ENCODE data around the gene GEMIN5. TPM values are rescaled to one million over a fixed set of nuclear protein-coding genes. Genes with fewer than 3 reads are reported as not detected.

Gene GEMIN5
- total and polyA plus RNA-seq, 2 of the 13 experiments (the other 11 are each of a cell fraction or from before 2014, with no cell fraction given): 6.6 to 28.6 TPM

DNA sequence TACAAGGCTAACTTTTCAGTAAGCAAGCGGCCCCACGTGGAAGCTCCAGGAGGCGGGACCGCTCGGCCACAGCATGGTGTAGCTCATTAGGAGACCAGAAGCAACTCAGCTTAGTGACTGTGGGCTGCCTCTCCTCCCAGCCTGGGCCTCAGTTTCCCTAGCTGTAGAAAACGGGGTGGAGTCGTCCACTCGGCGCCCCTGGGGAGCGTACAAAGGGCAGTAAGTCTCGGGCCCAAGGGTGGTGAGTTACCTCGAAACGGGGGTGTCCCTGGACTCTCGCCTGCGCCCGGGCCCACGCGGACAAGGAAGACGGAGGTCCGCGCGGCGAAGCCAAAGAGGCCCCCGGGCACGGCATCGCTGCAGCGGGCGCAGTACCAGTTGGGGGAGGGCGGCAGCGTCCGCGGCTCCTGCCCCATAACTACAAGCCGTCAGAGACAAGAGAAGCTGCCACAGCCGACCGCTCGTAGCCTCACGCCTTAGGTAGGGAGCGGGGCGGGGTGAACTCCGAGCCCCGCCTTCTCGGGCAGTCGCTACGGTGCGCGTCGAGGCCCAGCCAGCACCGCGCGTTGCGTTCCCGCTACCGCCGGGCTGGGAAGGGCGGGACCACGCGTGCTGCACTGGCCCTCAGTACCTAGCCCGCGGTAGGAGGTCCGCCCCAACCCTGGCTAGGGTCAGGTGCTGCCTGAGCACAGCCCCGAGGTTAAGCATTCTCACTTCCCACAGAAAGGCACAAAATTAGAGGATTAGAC, at the start of gene GEMIN5 (continued):
- TF ChIP-seq, protein P1, sequence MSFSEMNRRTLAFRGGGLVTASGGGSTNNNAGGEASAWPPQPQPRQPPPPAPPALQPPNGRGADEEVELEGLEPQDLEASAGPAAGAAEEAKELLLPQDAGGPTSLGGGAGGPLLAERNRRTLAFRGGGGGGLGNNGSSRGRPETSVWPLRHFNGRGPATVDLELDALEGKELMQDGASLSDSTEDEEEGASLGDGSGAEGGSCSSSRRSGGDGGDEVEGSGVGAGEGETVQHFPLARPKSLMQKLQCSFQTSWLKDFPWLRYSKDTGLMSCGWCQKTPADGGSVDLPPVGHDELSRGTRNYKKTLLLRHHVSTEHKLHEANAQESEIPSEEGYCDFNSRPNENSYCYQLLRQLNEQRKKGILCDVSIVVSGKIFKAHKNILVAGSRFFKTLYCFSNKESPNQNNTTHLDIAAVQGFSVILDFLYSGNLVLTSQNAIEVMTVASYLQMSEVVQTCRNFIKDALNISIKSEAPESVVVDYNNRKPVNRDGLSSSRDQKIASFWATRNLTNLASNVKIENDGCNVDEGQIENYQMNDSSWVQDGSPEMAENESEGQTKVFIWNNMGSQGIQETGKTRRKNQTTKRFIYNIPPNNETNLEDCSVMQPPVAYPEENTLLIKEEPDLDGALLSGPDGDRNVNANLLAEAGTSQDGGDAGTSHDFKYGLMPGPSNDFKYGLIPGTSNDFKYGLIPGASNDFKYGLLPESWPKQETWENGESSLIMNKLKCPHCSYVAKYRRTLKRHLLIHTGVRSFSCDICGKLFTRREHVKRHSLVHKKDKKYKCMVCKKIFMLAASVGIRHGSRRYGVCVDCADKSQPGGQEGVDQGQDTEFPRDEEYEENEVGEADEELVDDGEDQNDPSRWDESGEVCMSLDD (CRISPR knock-in tag; IDR thresholded peaks at IDR 0.05; ENCODE audit: borderline replicate concordance): no peak
- TF ChIP-seq ZNF276 (CRISPR knock-in tag; IDR thresholded peaks at IDR 0.05; ENCODE audit: low read depth) (peak; percentile 64; the same call in 1 of the 2 replicates), PPARG (CRISPR knock-in tag; conservative IDR thresholded peaks at IDR 0.05) (no peak), ZFX (CRISPR knock-in tag; IDR thresholded peaks at IDR 0.05; ENCODE audit: low read depth) (peak; percentile 92), NFIB (CRISPR knock-in tag; IDR thresholded peaks at IDR 0.05; ENCODE audit: borderline replicate concordance) (no peak), NR2F2 (IDR thresholded peaks at IDR 0.05; ENCODE audit: borderline replicate concordance, low read depth) (no peak; the same call in 1 of the 2 replicates), SAP130 (CRISPR knock-in tag; IDR thresholded peaks at IDR 0.05; ENCODE audit: low read depth) (peak; percentile 90), KLF15 (CRISPR knock-in tag; IDR thresholded peaks at IDR 0.05; ENCODE audit: borderline replicate concordance) (peak; percentile 50; the same call in 1 of the 2 replicates), ZBTB38 (CRISPR knock-in tag; IDR thresholded peaks at IDR 0.05) (peak; percentile 95), JUN (CRISPR knock-in tag; IDR thresholded peaks at IDR 0.05) (peak; percentile 60; the same call in 1 of the 2 replicates), KLF6 (CRISPR knock-in tag; IDR thresholded peaks at IDR 0.05) (peak; percentile 91), NFKB2 (CRISPR knock-in tag; IDR thresholded peaks at IDR 0.05; ENCODE audit: borderline replicate concordance) (peak; percentile 68; the same call in 1 of the 2 replicates), U2AF2 (IDR thresholded peaks at IDR 0.05; ENCODE audit: low read depth, low read length) (no peak), ZBTB42 (CRISPR knock-in tag; IDR thresholded peaks at IDR 0.05) (no peak), SP4 (CRISPR knock-in tag; IDR thresholded peaks at IDR 0.05) (peak; percentile 92), ZFAT (CRISPR knock-in tag; conservative IDR thresholded peaks at IDR 0.05) (no peak), KLF9 (CRISPR knock-in tag; IDR thresholded peaks at IDR 0.05; ENCODE audit: low read depth) (peak; percentile 26; the same call in 1 of the 2 replicates), PHF8 (CRISPR knock-in tag; IDR thresholded peaks at IDR 0.05) (peak; percentile 90)
- TF ChIP-seq, protein P2, sequence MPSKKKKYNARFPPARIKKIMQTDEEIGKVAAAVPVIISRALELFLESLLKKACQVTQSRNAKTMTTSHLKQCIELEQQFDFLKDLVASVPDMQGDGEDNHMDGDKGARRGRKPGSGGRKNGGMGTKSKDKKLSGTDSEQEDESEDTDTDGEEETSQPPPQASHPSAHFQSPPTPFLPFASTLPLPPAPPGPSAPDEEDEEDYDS (CRISPR knock-in tag; IDR thresholded peaks at IDR 0.05): peak; percentile 89
- TF ChIP-seq, protein P3, sequence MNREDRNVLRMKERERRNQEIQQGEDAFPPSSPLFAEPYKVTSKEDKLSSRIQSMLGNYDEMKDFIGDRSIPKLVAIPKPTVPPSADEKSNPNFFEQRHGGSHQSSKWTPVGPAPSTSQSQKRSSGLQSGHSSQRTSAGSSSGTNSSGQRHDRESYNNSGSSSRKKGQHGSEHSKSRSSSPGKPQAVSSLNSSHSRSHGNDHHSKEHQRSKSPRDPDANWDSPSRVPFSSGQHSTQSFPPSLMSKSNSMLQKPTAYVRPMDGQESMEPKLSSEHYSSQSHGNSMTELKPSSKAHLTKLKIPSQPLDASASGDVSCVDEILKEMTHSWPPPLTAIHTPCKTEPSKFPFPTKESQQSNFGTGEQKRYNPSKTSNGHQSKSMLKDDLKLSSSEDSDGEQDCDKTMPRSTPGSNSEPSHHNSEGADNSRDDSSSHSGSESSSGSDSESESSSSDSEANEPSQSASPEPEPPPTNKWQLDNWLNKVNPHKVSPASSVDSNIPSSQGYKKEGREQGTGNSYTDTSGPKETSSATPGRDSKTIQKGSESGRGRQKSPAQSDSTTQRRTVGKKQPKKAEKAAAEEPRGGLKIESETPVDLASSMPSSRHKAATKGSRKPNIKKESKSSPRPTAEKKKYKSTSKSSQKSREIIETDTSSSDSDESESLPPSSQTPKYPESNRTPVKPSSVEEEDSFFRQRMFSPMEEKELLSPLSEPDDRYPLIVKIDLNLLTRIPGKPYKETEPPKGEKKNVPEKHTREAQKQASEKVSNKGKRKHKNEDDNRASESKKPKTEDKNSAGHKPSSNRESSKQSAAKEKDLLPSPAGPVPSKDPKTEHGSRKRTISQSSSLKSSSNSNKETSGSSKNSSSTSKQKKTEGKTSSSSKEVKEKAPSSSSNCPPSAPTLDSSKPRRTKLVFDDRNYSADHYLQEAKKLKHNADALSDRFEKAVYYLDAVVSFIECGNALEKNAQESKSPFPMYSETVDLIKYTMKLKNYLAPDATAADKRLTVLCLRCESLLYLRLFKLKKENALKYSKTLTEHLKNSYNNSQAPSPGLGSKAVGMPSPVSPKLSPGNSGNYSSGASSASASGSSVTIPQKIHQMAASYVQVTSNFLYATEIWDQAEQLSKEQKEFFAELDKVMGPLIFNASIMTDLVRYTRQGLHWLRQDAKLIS (CRISPR knock-in tag; IDR thresholded peaks at IDR 0.05): no peak

Measured in HepG2 (cell line).